HG03159 (cell line): ENCODE measurements around the gene CWC27.

Experiments
- ATAC-seq: cut with Tn5 transposase; IDR thresholded peaks from one replicate; pipeline ENCODE4 v1.9.1; 2021; ENCODE audit warnings: mild to moderate bottlenecking, moderate library complexity; ENCODE audit not compliant: unreplicated experiment

Gene CWC27

GRCh38 chr5:64768358-64769312, at the start of gene CWC27, which contains the start of gene SREK1IP1:
Gene CWC27, plus strand, starts transcription at chr5:64768930. Its CDS starts 217 bp downstream, at chr5:64769147.
Gene SREK1IP1, minus strand, starts transcription at chr5:64768691. Its CDS starts 174 bp downstream, at chr5:64768517.
- peak; percentile 97 for ATAC-seq

- no peak for ATAC-seq
These were observed 46.1 kb upstream of the CWC27 start for GRCh38 chr5:64722588-64722987.

- ATAC-seq, result no peak
These were observed 41.6 kb upstream of the CWC27 start for GRCh38 chr5:64727150-64727549.

- ATAC-seq, result no peak
These were observed 26.3 kb upstream of the CWC27 start for GRCh38 chr5:64742411-64742810.

- ATAC-seq, result no peak
These were observed 25.9 kb upstream of the CWC27 start for GRCh38 chr5:64742821-64743220.

GRCh38 chr5:64744914-64745313, 23.8 kb upstream of the CWC27 start:
- ATAC-seq, result no peak

- no peak for ATAC-seq
These were observed 22.3 kb upstream of the CWC27 start for GRCh38 chr5:64746446-64746845.

- no peak for ATAC-seq
These were observed 19.3 kb upstream of the CWC27 start for GRCh38 chr5:64749385-64749784.

GRCh38 chr5:64754066-64754465, 14.7 kb upstream of the CWC27 start:
- no peak for ATAC-seq

- ATAC-seq, result no peak
These were observed 9.8 kb upstream of the CWC27 start for GRCh38 chr5:64758901-64759300.

- ATAC-seq, result no peak
These were observed 8.6 kb upstream of the CWC27 start for GRCh38 chr5:64759960-64760660.

- ATAC-seq, result no peak
These were observed 4.7 kb upstream of the CWC27 start for GRCh38 chr5:64763948-64764503.

GRCh38 chr5:64765804-64766504, 2.8 kb upstream of the CWC27 start:
- ATAC-seq, result no peak

GRCh38 chr5:64766941-64767340, 1.8 kb upstream of the CWC27 start:
- ATAC-seq, result no peak

GRCh38 chr5:64767959-64768357, 772 bp upstream of the CWC27 start:
- peak; percentile 7 for ATAC-seq

GRCh38 chr5:64769855-64770254, 1.1 kb downstream of the CWC27 start:
- no peak for ATAC-seq

- no peak for ATAC-seq
These were observed 3.0 kb downstream of the CWC27 start for GRCh38 chr5:64771736-64772135.

- peak; percentile 24 for ATAC-seq
These were observed 4.8 kb downstream of the CWC27 start for GRCh38 chr5:64773533-64773932.

- no peak for ATAC-seq
These were observed 6.6 kb downstream of the CWC27 start for GRCh38 chr5:64775291-64775690.

GRCh38 chr5:64784451-64785025, 15.8 kb downstream of the CWC27 start:
- peak; percentile 81 for ATAC-seq

GRCh38 chr5:64786372-64786771, 17.6 kb downstream of the CWC27 start:
- no peak for ATAC-seq
